ENCODE results near the gene ZRANB2.

ZRANB2 gene

DNA sequence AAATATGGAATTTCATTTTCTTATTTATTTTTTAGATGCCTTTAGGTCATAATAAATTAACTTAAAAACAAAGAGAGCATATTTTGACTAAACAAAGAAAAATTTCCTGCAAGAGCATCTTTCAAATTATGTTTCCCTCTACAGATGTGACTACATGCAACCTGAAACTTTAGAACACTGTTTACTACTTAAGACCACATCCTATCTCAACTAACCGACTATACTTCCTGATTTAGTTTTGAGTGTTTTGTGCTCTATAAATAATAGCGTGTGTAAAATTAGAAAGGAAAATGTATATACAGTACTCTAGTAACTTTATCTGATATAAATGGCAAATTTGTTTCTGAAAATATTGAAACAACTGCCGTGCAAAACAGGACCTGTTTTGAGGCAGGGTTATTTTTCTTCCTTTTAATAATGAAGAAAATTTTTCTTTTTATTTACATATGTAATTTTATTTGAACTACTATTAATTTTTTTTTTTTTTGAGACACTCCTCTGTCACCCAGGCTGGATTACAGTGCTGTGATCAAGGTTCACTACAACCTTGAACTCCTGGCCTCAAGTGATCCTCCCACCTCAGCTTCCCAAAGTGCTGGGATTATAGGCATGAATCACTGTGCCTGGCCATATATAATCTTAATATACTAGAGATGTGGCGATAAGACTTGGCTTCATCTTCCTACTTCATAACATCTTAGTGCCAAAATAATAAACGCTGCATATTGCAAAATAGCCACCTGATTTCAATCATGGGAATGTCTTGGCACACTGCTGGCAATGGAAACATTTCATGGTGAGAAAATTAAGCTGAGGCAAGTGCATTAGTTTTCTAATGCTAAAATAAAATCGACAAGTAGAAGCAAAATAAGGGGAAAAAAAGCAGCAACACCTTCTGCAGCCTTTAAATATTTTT is 12.3 kb downstream of the ZRANB2 start:
- DNase-seq, result no peak

DNA sequence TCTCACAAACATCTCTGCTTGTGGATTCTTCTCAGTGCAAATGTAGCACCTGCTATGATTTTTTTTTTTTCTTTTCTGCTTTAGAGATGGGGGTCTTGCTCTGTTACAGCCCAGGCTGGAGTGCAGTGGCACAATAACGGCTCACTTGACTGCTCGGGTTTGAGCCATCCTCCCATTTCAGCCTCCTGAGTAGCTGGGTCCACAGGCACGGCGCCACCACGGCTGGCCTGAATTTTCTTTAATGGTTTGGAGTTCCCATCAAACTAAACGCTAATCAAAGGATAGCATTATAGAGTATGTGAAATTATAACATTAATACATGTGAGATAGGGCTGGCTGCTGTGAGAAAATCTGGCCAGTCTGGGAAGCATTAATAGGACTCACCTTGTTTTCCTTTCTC is 26.0 kb downstream of the ZRANB2 start:
- DNase-seq, result no peak

DNA sequence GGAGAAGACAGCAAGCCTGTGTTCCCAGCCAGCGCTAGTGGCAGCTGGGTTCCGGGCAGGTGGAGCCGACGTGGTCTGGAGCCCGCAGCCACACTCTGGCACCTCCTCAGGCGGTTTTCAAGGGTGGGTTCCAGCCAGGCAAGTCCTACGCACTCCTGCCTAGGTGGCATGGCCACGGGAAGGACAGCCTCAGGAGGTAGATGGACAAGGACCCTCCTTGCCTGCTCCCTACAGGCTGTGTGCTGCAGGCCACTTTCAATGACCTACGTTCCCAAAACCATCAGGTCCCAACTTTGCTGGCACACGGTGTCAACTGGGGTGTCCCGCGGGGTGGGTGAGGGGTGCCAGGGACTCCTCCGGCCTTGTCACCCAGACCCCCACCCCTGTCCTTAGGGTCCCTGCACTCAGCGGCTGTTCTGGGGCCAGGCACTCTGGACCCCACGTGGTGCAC is 26.5 kb downstream of the ZRANB2 start:
- DNase-seq, result no peak

DNA sequence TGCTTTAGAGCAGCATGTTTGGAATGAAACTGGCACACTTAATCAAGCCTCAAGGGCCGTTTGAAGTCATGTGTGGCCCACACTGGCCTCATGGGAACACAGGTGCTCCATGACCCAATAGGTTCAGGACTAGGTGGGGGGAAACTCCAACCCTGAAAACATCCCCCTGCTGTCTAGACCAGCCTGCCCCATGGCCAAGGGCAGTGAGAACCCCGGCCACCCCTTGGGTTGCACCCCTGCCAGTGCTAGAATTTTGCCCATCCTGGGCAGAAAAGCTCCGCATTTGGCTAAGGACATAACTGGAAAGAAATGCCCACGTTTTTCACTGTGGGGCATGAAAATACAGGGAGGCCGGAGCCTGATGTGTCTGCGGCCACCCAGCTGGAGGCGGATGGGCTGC is 27.1 kb downstream of the ZRANB2 start:
- DNase-seq, result no peak

DNA sequence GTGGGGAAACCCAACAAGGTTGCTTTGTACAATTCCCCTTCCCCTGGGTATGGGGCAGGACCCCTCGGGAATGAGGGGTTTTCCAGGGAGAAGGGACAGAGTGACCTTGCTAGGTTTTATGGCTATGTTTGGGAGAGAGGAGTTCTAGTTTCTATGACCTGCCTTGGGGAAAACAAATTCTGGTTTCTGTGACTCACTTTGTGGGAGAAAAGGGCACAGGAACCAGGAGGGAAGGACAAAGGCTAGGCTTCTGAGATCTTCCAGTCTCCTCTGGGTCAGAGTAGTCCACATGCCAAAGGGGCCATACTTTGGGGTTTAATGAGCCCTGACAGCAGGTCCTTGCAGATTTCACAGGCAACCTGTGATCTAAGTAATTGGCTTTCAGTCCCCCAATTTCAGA is 27.7 kb downstream of the ZRANB2 start:
- DNase-seq, result no peak

DNA sequence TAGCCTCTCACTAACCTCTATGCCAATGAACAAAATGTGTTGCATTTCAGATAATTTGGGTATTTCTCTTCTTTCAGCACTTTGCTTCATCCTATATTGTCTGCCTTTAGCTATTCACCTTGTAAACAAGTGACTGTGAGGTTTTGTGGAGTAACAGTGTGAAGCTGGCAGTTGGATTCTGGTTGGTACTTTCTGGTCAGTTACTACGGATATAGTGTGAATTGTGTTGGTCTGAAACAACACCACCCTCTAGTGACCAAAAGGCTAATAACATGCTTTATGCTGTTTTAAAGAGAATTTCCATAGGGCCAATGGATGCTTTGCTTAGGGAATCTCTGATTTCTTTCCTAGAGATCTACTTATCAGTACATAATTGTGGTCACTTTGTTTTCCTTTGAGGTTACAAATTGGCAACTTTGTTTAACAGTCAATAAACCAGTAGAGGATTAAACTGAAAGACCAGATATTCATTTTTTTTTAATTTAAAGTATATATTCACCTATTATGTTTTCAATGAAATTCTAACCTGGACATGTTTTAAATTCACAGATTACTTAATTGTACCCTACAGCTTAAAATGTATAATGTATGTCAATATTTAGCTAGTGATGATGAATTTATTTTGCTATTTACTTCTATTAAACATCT is 30.8 kb downstream of the ZRANB2 start:
- DNase-seq, result peak; percentile 89

DNA sequence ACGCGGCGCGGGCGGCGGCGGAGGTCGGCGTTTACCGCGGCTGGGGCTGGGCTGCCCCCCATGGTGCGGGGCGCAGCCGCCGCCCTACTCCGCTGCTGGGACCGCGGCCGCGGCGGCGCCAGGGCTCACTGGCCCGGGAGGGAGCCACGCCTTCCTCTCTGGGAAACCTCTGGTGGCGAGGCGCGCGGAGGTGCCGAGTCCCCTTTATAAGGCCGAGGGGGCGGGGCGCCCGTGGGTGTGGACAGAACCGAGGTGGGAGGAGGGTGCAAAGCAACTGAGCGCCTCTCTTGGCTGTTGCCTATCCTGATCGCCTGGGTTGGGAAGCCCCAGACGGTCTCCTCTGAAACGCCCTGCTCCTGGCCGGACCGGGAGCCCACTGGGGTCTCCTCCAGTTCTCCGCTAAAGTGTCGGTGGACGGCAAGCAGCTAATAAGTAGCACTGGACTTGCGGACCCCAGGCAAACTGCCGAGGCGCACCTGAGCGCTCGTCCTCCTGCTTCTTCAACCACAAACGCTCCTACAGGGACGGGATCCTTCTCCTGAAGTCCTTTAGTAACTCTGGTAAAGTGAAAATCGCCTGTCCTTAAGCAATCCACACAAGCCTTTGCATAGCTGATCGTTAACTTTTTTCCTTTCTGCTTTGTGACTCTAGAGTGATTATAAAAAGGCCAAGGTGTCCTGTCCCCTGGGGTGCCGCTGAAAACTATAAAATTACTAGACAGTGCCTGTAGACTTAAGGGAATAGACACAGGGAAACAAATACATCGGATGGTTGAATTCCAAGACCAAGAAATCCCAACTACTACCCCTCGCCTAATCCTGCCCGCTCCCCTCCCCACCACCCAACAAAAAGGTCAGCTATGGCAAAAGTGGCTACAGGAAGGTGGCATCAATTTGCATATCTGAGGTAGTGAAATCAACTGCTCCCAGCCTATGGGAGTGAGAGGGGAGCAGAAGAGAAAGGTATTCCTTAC is 32.9 kb downstream of the ZRANB2 start, which contains the start of gene PTGER3:
Gene PTGER3, minus strand, starts transcription at position 182 of the 973 bp plus-strand sequence. CDS start 239 bp downstream, outside the sequence.
- DNase-seq, result peak; percentile 91

DNA sequence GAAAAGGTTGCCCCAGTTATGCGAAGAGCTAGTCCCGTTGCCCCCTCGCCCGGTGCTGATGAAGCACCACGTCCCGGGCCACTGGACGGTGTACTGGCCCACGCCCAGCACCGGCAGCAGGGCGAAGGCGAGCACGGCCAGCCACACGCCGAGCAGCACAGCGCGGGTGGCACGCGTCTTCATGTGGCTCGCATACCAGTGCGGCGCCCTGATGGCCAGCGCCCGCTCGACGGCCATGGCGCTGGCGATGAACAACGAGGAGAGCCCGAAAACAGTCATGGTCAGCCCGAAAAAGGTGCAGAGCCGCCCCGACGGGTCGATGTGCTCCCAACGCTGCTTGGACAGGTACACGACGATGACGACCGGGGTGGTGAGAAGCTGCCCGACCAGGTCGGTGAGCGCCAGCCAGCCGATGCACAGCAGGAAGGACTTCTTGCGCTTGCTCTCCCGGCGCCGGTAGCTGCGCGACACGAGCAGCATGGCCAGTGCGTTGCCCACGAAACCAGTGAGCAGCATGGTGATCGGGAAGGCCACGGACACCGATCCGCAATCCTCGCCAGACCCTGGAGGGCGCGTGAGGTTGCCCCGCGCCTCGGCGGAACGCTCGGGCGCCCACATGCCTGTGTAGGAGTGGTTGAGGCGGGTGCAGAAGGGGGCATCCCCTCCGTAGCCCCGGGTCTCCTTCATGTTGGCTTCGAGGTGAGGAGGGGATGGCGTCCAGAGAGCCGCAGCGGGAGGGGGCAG is 33.8 kb downstream of the ZRANB2 start:
- peak; percentile 61 for DNase-seq

DNA sequence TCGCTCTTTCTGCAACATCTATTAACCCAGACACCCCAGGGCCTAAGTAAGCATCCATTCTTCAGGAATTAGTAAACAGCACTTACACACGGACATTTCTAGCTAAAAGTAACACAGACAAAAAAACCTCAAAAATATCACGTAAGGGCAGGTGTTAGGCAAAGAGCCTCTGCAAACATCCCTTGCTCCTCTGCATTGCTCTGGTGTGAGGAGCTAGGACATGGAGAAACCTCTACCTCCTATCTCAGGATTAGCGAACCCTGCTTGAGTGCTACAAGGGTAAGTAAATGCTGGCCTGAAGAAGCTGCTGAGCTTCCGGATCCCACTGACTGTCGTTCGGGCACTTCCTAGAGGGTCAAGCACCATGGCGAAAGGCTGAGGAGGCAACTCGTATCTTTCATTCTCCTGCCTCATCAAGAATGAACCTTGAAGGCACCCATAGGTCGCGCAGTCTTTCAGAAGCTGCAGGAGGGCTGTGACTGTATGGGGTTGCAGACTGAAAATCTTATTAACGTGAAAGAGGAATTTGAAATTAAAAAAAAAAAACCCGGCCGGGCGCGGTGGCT is 35.3 kb downstream of the ZRANB2 start:
- DNase-seq, result peak; percentile 76

DNA sequence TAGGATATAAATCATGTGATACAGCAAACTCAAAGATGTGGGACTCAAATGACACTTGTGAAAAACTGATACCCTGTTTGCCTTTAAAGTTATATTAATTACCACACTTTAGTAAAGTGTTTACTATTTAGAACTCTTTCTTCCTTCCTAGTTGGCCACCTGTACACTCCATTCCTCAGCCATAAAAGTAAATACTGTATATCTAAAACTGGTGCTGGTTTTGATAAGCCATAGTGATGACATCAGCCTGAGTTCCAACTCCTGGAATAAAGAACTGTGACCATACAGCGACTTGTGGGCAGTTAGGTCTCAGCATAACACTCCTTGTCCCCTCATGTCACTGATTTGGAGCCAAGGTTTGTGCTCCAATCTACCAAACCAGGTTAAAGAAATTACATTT is 36.0 kb downstream of the ZRANB2 start:
- DNase-seq, result peak; percentile 82

DNA sequence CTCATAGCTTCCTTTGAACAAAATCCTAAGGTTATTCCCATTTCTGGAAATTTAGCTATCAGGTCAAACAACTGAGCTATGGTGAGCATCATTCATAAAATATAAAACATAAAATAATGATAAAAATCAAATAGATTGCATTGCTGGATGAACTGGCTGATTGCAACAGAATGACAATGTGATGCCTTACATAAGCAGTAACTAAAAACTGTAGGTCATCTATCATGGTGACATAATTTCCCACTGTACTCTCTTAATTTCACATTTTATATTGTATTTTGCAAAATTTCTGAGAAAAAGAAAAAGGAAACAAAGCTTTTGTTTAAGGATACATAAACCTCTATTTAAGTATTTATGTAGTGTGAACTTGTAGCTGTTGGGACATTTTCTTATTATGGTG is 37.8 kb downstream of the ZRANB2 start:
- DNase-seq, result peak; percentile 57

DNA sequence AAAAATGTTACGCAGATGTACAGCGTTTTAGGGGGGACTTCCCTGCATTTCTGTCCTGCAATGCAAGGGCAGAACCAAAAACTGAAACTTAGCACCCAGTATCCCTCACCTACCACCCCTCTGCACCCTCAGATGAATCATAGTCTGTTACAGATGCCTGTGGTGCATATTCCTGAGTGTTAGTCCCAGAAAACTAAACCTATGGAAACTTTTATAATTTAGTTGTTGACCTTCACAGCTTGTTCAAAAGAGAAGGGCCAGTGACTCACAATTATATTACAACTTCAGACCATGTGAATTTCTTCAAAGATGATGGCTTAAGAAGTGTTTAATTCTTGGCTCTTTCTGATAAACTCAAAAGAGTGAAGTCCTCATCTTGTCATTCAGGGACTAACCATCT is 39.0 kb downstream of the ZRANB2 start:
- DNase-seq, result no peak

DNA sequence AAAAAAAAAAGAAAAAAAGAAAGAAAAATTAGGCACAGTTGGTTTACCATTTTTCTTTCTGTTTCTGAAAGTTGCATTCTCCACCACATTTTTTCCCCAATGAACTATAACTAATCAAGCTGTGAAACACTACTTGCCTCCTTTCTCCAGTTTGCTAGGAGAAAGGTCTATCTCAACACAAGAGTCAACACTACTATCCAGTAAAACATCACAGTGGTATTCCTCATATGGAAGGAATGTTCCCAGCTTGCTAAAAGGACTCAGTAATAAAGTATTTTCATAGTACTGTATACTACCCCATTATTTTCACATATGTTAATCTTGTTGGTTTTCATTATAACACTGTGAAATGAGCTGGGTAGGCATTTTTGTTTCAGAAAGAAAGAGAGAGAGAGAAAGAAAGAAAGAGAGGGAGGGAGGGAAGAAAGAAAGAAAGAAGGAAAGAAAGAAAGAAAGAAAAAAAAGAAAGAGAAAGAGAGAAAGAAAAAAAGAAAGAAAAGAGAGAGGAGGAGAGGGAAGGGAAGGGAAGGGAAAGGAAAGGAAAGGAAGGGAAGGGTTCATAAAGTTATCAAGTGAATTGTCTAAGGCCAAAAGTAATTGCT is 41.1 kb downstream of the ZRANB2 start:
- no peak for DNase-seq

DNA sequence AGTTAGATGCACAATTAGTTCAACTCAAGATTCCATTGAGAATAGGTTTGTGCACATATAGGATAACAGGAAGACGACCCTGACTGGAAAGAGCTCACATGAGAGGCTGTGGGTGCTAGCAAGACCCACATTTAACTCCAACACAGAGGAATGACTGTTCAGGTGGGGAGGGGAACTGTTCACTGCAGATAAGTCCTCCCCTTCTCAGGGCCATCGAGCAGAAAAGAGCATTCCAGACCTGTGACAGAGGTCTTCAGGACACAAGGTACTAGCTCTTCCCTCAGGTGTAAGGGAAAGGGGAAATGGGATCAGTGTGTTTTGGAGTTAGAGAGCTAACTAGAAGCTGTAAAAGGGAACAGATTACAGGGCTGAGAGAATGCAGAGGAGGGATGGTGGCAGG is 41.9 kb downstream of the ZRANB2 start:
- no peak for DNase-seq

DNA sequence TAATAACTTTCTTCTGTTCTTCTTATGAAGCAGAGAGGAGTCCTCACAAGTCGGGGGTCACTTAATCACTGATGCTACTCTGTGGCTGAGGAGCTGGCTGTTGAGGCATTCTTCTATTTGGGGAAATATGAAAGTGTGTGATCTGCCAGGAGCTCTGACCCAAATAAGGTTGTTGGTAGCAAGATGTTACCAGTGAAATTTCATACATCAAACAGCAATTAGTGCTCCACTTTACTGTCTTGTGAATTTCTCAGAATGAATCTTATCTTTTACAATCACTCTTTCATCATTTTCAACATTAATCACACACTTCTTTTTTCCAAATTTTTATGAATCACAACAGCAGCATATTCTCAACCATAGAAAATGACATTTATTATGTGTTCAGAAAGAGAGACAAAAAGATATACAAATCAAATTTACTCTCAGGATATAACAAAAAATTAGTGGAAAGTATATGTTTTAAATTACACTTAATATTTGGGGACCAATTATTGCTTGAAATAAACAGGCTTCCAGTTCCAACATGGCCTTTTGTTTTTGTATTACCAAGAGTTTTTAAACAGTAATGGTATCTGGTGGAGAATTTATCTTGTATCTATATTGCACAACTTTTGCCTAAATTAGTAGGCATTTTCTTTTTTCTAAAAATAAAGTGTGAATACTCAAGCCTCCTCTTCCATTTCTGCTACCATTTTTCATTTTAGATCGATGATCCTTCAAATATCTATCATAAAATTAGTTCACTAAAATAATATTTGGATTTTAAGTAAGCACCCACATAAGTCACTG is 42.8 kb downstream of the ZRANB2 start:
- DNase-seq, result no peak

DNA sequence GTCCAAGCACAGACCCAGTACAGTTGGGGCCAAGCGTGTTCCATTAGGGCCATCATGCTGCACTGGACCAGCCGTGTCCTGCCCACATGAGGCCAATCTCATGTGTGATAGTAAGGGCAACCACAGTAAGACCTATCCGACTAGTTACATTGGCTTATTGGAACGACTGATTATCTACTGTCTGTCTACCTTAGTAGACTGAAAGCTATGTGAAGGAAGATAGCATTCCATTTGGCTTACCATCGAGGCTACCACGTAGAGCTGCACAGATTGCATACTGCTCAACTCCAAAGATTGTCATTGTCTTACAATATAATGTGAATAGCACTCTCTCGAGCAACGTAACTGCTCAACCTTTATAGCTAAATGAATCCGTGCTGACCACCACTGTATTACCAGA is 43.8 kb downstream of the ZRANB2 start:
- DNase-seq, result no peak

DNA sequence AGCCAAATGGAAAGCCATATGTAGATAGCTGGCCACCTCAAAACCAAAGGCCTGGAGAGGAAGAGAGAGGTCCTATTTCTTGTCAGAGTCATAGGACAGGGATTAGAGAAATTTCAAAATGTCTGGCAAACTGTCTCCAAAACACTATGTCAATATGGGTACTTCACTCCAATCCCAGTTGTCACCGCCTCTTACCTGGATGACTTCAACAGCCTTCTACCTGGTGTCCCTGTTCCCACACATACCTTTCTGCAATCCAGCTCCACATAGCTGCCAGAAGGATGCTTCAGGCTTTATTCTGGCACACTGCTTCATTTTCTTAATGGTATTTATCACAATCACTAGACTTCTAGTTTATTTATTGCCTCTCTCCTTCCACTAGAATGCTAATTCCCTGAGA is 47.7 kb downstream of the ZRANB2 start:
- DNase-seq, result peak; percentile 27

DNA sequence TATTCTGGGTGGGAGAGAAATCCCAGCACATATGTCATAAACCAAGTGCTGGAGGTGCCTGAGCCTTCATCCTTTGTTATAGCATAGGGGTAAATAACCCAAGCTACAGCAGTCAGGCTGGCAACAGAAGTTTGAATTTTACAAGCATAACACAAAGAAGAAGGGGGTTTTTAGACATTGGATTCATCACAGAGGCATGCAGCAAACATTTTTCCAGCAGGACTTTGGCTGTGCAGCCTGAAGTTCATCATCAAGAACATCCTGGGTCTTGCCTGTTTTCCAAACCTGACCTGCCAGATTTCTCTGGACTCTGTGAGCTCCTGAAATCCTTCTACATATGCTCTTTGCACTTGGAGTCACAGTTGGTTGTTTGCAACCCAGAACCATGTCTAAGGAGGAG is 49.4 kb downstream of the ZRANB2 start:
- DNase-seq, result no peak

DNA sequence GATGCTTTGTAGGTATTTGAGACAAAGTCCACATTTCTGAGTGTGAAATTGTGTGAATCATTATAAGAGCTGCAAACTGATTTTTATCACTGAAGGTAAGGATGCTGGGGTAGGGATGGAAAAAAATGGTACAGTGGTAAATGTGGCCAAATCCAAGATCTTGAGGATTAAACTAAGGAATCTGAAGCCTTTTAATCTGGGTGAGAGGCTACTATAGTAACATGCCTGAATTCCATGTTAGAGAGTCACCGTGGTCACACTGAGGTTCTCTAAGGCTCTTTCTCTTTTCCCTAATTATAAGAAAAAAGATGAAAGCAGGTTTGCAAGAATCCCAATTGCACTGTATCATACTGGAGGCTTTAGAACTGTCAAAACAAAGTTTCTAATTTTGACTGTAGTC is 50.8 kb downstream of the ZRANB2 start:
- DNase-seq, result no peak

DNA sequence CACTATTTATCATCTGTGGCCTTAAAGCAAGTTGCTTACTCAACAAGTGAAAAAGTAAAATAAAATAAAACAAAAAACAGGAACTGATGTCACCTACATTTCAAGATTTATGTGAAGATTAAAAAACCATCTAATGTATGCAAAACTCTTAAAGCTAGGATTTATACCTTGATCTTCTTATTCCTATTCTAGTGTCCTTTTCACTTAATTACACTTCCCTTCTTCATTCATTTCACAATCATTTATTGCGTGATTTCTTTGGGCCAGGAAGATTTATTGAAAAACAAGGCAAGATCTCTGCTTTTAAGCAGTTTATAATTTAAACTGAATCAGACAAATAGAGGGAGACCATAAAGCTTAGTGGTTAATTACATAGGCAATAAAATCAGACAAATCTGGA is 51.9 kb downstream of the ZRANB2 start:
- DNase-seq, result no peak

DNA sequence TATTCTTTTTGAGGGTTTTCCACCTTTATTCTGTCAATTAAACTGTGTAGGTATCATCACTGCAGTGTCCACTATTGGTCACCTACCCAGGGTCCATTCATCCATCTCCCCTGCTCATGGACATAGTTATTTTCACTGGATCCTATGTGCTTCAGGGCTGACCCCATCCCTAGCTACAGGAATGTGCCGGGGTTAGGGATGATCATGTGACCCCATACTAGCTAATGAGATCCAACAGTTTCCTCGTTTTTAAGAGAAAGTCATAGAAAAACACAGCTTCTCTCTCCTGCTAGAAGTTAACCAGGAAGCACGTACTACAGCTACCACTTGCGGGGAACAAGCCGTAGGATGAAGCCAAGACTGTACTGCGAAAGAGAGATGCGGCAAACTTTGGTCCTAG is 52.8 kb downstream of the ZRANB2 start:
- no peak for DNase-seq

Data from OCI-M1 (cell line).